HG03097 (cell line): ENCODE measurements around the gene LRRC39.

ENCODE experiments used
- ATAC-seq: cut with Tn5 transposase; IDR thresholded peaks from one replicate; pipeline ENCODE4 v1.9.1; 2021; ENCODE audit not compliant: unreplicated experiment, low FRiP score

The LRRC39 gene

GRCh38 chr1:100151679-100152078 lies 26.4 kb downstream of the LRRC39 start:
- no peak for ATAC-seq

- no peak for ATAC-seq
Observed at GRCh38 chr1:100147875-100148274, 30.2 kb downstream of the LRRC39 start.

GRCh38 chr1:100146958-100147357 lies 31.1 kb downstream of the LRRC39 start:
- no peak for ATAC-seq

GRCh38 chr1:100145116-100145515 lies 32.9 kb downstream of the LRRC39 start:
- no peak for ATAC-seq

- ATAC-seq = no peak
Observed at GRCh38 chr1:100142343-100142742, 35.7 kb downstream of the LRRC39 start.

- ATAC-seq = no peak
Observed at GRCh38 chr1:100141192-100141591, 36.9 kb downstream of the LRRC39 start.

- no peak for ATAC-seq
Observed at GRCh38 chr1:100137602-100138001, 40.5 kb downstream of the LRRC39 start.

GRCh38 chr1:100134872-100135271 lies 43.2 kb downstream of the LRRC39 start:
- no peak for ATAC-seq

GRCh38 chr1:100132566-100133477 lies 45.2 kb downstream of the LRRC39 start, which contains the start of the genes SASS6 and TRMT13:
SASS6 (minus strand) TSS chr1:100132930; CDS start chr1:100132814, 116 bp downstream.
TRMT13 (plus strand) TSS chr1:100133163; CDS start chr1:100133169, 6 bp downstream.
- ATAC-seq = peak; percentile 89

GRCh38 chr1:100131623-100132022 lies 46.4 kb downstream of the LRRC39 start:
- no peak for ATAC-seq

GRCh38 chr1:100130552-100131077 lies 47.4 kb downstream of the LRRC39 start:
- no peak for ATAC-seq

GRCh38 chr1:100127226-100127625 lies 50.8 kb downstream of the LRRC39 start:
- no peak for ATAC-seq

GRCh38 chr1:100122177-100122576 lies 55.9 kb downstream of the LRRC39 start:
- no peak for ATAC-seq

- ATAC-seq = no peak
Observed at GRCh38 chr1:100115524-100115923, 62.5 kb downstream of the LRRC39 start.

GRCh38 chr1:100109554-100110066 lies 68.4 kb downstream of the LRRC39 start:
- no peak for ATAC-seq

- no peak for ATAC-seq
Observed at GRCh38 chr1:100107696-100108095, 70.4 kb downstream of the LRRC39 start.

GRCh38 chr1:100101564-100101963 lies 76.5 kb downstream of the LRRC39 start:
- no peak for ATAC-seq

- no peak for ATAC-seq
Observed at GRCh38 chr1:100100202-100100601, 77.9 kb downstream of the LRRC39 start.
